HL-60 (cell line): Measurements from ENCODE around the gene ESRRB.

Experiments
- DNase-seq, 2 experiments: peaks; one replicate each; pipeline ENCODE4 v3.0.0-alpha.2; 2010 to 2020; ENCODE audit warnings: low read depth in 1 of 2, low spot score in 1 of 2
- H3K27ac ChIP-seq: fragments of 250-450 bp; sonication (Bioruptor Pico); replicated peaks from 2 replicates; pipeline ENCODE4 v1.5.1; 2020; ENCODE audit warnings: mild to moderate bottlenecking, moderate library complexity
- H3K27me3 ChIP-seq: fragments of 250-450 bp; sonication (Bioruptor Pico); 2 replicates; pipeline ENCODE4 v1.5.1; 2021; ENCODE audit warnings: mild to moderate bottlenecking, moderate library complexity; ENCODE audit not compliant: insufficient read depth, poor library complexity, severe bottlenecking
- H3K4me3 ChIP-seq: replicated peaks from 2 replicates; pipeline ENCODE4 v1.5.1; 2011; ENCODE audit warnings: mild to moderate bottlenecking, control low read depth, low read length; ENCODE audit not compliant: insufficient read depth
- CTCF ChIP-seq: IDR thresholded peaks from one replicate; pipeline ENCODE4 v1.5.1; 2011; ENCODE audit warnings: low read length, control low read depth, inconsistent platforms; ENCODE audit not compliant: insufficient read depth
- GABPA ChIP-seq: IDR thresholded peaks from 2 replicates; pipeline ENCODE4 v1.6.1; 2012; ENCODE audit warnings: low read depth
- POLR2AphosphoS5 ChIP-seq: IDR thresholded peaks from 2 replicates; pipeline ENCODE4 v1.6.1; 2012; ENCODE audit warnings: low read depth
- REST ChIP-seq: IDR thresholded peaks from 2 replicates; pipeline ENCODE4 v1.6.1; 2012; ENCODE audit warnings: low read depth; ENCODE audit not compliant: insufficient replicate concordance
- SPI1 ChIP-seq: IDR thresholded peaks from 2 replicates; pipeline ENCODE4 v1.6.1; 2012; ENCODE audit warnings: low read depth, mild to moderate bottlenecking, borderline replicate concordance

ESRRB gene

GRCh38 chr14:76432827-76433752 lies 57.2 kb downstream of the ESRRB start:
- no peak overlapping the region for H3K4me3 ChIP-seq
- TF ChIP-seq GABPA: no peak
- TF ChIP-seq CTCF: no peak
- no peak for TF ChIP-seq REST
- no peak for TF ChIP-seq POLR2AphosphoS5
- TF ChIP-seq SPI1: no peak
- no peaks in the 10 kb centered on the region for H3K27me3 ChIP-seq
- no peak overlapping the region for H3K27ac ChIP-seq
- DNase-seq: no peak

- no peak for TF ChIP-seq REST
- no peak for DNase-seq
- Histone ChIP-seq H3K27ac (no peak overlapping the region), H3K4me3 (no peak overlapping the region), H3K27me3 (no peaks in the 10 kb centered on the region)
Measured at GRCh38 chr14:76434220-76434619, 58.3 kb downstream of the ESRRB start.

- Histone ChIP-seq H3K4me3 (no peak overlapping the region), H3K27me3 (no peaks in the 10 kb centered on the region), H3K27ac (no peak overlapping the region)
- no peak for DNase-seq
- TF ChIP-seq GABPA (no peak), CTCF (no peak), SPI1 (no peak), REST (no peak), POLR2AphosphoS5 (no peak)
Measured at GRCh38 chr14:76439237-76439775, 63.4 kb downstream of the ESRRB start.
